NB4 (cell line): Measurements from ENCODE around the gene PLA2G2F.
A peak's percentile ranks its signal among the peaks of the same experiment; 100 is the strongest.

Experiments used
- DNase-seq: peaks from one replicate; pipeline ENCODE4 v3.0.0; 2010; ENCODE audit warnings: low read depth
- H3K4me3 ChIP-seq: one replicate; pipeline ENCODE4 v1.5.1; 2011; ENCODE audit warnings: mild to moderate bottlenecking, low read depth, low read length, moderate library complexity
- CTCF ChIP-seq: IDR thresholded peaks from one replicate; pipeline ENCODE4 v1.5.1; 2012; ENCODE audit warnings: low read depth, low read length
- MAX ChIP-seq: IDR thresholded peaks from 2 replicates; pipeline ENCODE4 v1.6.1; 2011; ENCODE audit warnings: low read depth, low read length
- MYC ChIP-seq: IDR thresholded peaks from 2 replicates; pipeline ENCODE4 v1.6.1; 2011; ENCODE audit warnings: low read depth, low read length
- POLR2A ChIP-seq: IDR thresholded peaks from 2 replicates; pipeline ENCODE4 v1.6.1; 2011; ENCODE audit warnings: mild to moderate bottlenecking; ENCODE audit not compliant: insufficient read length; ENCODE audit errors: extremely low read depth

The PLA2G2F gene

DNA sequence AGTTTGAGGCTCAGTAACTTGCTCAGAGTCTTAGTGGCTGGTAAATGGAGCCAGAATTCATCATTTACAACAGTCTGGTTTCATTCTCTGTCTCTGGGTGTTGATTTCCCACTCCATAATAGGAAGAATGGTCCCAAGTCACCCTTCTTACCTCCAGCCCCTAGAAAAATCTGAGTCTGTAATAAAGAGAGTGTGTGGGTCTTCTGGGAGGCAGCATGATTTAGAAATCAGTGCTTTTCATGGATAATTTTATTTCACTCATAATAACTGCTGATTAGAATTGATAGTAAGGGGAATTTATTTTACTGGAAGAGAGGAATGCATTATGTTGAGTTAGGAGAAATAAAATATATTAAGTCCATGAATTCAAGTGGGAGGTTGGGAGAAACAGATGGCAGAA, 21.9 kb upstream of the PLA2G2F start:
- no peak overlapping the region for H3K4me3 ChIP-seq
- DNase-seq, result no peak
- TF ChIP-seq POLR2A (no peak), MYC (no peak), CTCF (no peak), MAX (no peak)

GRCh38 chr1:20119347-20119746, 19.8 kb upstream of the PLA2G2F start, which contains the start of gene PLA2G2D:
TSS of gene PLA2G2D (minus strand) at chr1:20119536. CDS start at chr1:20119498, 38 bp downstream.
- DNase-seq, result no peak
- TF ChIP-seq MYC, result no peak
- TF ChIP-seq MAX, result no peak
- no peak for TF ChIP-seq CTCF
- no peak for TF ChIP-seq POLR2A
- H3K4me3 ChIP-seq, result no peak within 1 kb of the TSS

DNA sequence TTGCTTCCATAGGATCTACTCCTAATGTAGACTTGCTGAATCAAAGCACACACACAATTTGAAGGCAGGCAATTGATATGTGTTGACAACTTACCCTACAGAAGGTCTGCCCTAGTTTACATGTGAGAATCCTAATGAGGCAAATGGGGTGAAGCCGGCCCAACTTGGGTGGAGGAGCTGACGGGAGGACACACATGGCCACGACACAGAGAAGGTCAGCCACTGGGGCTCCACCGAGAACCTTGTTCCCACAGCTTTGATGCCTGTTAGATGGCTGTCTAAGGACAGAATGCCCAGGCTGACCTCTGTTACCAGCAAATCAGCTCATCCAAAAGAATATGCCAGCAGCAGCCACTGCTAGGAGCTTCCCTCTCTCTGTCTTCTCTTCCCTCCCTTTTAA, 18.3 kb upstream of the PLA2G2F start:
- TF ChIP-seq POLR2A, result no peak
- no peak for TF ChIP-seq MYC
- TF ChIP-seq CTCF, result no peak
- TF ChIP-seq MAX, result no peak

GRCh38 chr1:20123722-20124455, 15.2 kb upstream of the PLA2G2F start:
- DNase-seq, result peak; percentile 18
- TF ChIP-seq MYC, result no peak
- TF ChIP-seq POLR2A, result no peak
- TF ChIP-seq CTCF, result no peak
- TF ChIP-seq MAX, result no peak
- H3K4me3 ChIP-seq, result no peak overlapping the region

More for the DNA sequence above, 18.3 kb upstream of the PLA2G2F start:
- H3K4me3 ChIP-seq, result no peak overlapping the region
- DNase-seq, result no peak

GRCh38 chr1:20124456-20125057, 14.6 kb upstream of the PLA2G2F start:
- TF ChIP-seq CTCF (no peak), MYC (no peak), MAX (no peak), POLR2A (no peak)
- DNase-seq, result no peak
- no peak overlapping the region for H3K4me3 ChIP-seq
